Activated CD8-positive, alpha-beta memory T cell treated with anti-CD3 and anti-CD28 coated beads, Interleukin-2, amount 10 ng/mL, durations not matched to agents 7 days and 5 days (primary cell): ENCODE data around the gene GAS2L3. TPM values are rescaled to one million over a fixed set of nuclear protein-coding genes. Genes with fewer than 3 reads are reported as not detected.

ENCODE experiments used
- ATAC-seq: fragments of 150-1000 bp; cut with Tn5 transposase; one replicate; pipeline ENCODE4 v1.10.0; 2021; ENCODE audit warnings: moderate library complexity
- CTCF ChIA-PET: fragments of 350-600 bp; sonication (Branson Sonifier 250); formaldehyde crosslinking; loops from one replicate; lab custom pipeline; 2021; ENCODE audit warnings: antibody characterized with exemption; lab: Charles Lee
- DNase-seq: peaks from one replicate; pipeline ENCODE4 v3.0.0-alpha.2; 2020
- H3K27ac Mint-ChIP-seq: one replicate; pipeline ENCODE4 v1.8.0; 2021; ENCODE audit warnings: mild to moderate bottlenecking, mixed read lengths
- H3K27me3 Mint-ChIP-seq: one replicate; pipeline ENCODE4 v1.8.0; 2021; ENCODE audit warnings: mixed read lengths
- H3K36me3 Mint-ChIP-seq: one replicate; pipeline ENCODE4 v1.8.0; 2021; ENCODE audit warnings: mild to moderate bottlenecking, mixed read lengths
- H3K4me1 Mint-ChIP-seq: one replicate; pipeline ENCODE4 v1.8.0; 2021; ENCODE audit warnings: mixed read lengths
- H3K4me3 Mint-ChIP-seq: one replicate; pipeline ENCODE4 v1.8.0; 2021; ENCODE audit warnings: mild to moderate bottlenecking, moderate library complexity, mixed read lengths
- H3K9me3 Mint-ChIP-seq: one replicate; pipeline ENCODE4 v1.8.0; 2022; ENCODE audit warnings: low read depth, mixed read lengths
- total RNA-seq, 2 experiments: library from RNA; stranded (reverse); gene quantifications; one replicate each; pipeline ENCODE4 v1.2.3, GENCODE V29; 2021

The GAS2L3 gene
- total RNA-seq, result 1 to 10 TPM; 2.6 to 3.8 TPM

DNA sequence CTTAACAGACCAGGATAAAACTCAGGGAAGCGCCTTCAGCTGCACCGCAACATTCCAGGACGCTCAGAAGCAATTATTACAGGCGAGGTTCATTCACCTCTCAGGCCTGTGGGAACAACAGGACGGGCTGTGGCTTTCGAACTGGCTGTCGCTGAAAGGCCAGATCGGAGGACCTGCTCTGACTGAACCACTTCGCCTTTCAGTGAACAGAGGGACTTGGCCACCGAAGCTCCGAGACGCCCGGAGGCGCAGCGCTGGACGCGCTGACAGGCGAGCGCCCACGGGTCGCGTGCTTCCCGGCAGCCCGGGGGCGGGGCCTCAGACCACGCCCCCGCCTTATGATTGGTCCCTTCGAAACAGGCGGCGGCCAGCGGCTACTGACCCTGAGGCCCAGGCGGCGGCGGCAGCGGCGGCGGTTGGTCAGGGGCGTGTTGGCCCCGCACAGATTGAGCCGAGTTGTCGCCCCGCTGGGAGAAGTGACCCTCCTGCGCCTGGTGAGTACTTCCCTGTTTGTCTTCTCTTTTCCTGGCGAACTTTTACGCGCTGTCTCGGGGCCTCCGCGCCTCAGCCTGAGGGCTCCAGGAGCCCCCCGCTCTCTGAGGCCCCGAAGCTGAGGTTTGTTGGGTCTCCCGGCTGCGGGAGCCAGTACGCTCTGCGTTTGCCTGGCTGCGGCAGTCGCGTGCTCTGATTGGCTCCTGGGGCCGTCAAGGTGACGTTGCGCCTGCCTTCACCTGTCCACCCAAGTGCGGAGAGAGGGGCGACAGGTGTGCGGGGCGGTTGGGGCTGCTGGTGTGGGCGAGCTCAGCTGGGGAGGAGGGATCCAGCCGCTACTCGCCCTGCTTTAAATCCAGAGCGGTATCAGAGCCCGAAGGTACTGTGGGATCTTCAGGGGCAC is at the start of gene GAS2L3:
GAS2L3 (plus strand) TSS at position 393 of the 895 bp plus-strand sequence. CDS start 21,221 bp downstream, outside the sequence.
- DNase-seq (peak; percentile 70), ATAC-seq (peak; percentile 97)
- peak within 1 kb of the TSS; percentile 73 for H3K27ac Mint-ChIP-seq
- no peaks in the 10 kb centered on the region for H3K9me3 Mint-ChIP-seq
- H3K4me1 Mint-ChIP-seq, result peaks cover 13% of the 10 kb centered on the region
- CTCF ChIA-PET, result interaction anchor here (0.9 kb wide), 1 partner anchor 18 kb away, joined by 3 read pairs; no protein-coding TSS in a partner anchor
- peak within 1 kb of the TSS; percentile 85 for H3K4me3 Mint-ChIP-seq
- peaks cover 38% of the 10 kb centered on the region for H3K27me3 Mint-ChIP-seq
- H3K36me3 Mint-ChIP-seq, result no peaks in the 10 kb centered on the region

DNA sequence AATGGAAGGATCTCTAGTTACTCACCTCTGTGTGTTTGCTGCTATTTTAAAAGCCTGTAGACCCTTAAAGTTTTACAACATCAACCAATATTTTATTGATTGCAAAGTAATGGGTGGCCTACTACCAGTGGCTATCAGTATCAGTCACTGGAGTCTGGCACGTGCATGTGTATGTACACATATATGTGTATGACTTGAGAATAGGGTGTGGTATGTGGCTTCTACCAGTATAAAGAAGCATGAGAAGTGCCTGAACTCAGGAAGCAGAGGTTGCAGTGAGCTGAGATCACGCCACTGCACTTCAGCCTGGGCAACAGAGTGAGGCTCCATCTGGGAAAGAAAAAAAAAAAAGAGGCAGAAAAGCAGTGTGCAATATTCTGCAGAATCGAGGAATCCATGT is 45.5 kb upstream of the GAS2L3 start:
- Mint-ChIP-seq H3K36me3 (no peaks in the 10 kb centered on the region), H3K4me3 (no peak overlapping the region), H3K27ac (no peak overlapping the region), H3K9me3 (no peaks in the 10 kb centered on the region), H3K27me3 (no peaks in the 10 kb centered on the region), H3K4me1 (no peaks in the 10 kb centered on the region)
- ATAC-seq (no peak), DNase-seq (no peak)
- CTCF ChIA-PET, result no interaction called here

DNA sequence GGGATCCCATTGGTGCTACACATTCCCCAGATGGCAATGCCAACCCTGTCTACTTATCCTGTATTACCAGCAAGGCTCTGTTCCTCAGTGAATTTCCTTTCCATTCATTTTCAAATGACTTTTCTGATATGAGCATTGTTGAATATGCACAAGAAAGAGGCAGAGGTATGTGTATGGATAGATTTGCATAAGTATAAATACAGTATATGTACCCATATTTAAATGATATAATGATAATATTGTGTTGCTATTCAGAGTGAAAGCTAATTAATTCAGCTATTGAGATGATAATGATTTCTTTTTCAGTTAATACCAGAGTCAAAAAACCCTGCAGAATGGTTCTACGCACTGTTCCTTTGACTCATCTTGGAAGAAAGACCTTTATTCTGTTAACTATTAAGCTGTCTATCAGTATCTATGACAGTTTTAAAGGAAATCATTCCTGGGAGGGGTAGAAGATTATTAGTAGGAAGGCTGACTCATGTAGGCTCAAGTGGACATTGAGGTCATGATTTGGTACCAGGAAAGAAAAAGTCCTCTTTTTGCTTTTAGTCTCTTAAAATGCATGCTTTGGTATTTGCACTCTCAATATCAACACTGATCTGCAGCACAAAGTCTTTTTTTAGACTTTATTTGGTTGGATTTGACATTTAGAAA is 44.9 kb upstream of the GAS2L3 start:
- Mint-ChIP-seq H3K4me1 (no peaks in the 10 kb centered on the region), H3K27ac (no peak overlapping the region), H3K9me3 (no peaks in the 10 kb centered on the region), H3K4me3 (no peak overlapping the region), H3K27me3 (no peaks in the 10 kb centered on the region), H3K36me3 (no peaks in the 10 kb centered on the region)
- CTCF ChIA-PET, result no interaction called here
- no peak for ATAC-seq
- DNase-seq, result no peak

DNA sequence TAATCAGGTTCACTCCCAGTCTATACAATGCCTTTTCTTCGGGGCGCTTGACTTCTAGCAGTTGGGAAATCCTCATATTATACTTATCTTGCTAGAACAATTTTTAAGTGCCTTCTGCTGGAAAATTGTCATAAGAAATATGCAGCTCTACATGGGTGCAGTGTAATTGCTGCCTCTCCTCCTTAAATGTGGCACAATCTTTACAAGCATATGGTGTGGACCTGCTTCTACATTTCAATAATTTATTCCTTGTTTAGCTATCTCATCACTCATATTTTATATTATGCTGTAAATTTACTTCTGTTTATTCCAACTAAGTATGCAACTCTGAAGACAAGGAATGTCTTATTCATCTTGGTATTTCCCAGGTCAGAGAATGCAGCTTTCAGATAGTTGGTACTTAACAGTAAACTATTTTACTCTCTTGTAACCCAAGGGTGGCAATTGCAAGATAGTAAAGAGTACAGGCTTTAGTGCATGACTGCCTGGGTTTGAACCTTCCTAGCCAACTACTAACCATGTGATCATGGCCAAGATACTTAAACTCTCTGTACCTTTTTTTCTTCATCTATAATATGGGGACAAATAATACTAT is 43.6 kb upstream of the GAS2L3 start:
- DNase-seq (no peak), ATAC-seq (no peak)
- Mint-ChIP-seq H3K4me1 (no peaks in the 10 kb centered on the region), H3K36me3 (no peaks in the 10 kb centered on the region), H3K9me3 (no peaks in the 10 kb centered on the region), H3K27me3 (no peaks in the 10 kb centered on the region), H3K27ac (no peak overlapping the region), H3K4me3 (no peak overlapping the region)
- CTCF ChIA-PET, result no interaction called here

DNA sequence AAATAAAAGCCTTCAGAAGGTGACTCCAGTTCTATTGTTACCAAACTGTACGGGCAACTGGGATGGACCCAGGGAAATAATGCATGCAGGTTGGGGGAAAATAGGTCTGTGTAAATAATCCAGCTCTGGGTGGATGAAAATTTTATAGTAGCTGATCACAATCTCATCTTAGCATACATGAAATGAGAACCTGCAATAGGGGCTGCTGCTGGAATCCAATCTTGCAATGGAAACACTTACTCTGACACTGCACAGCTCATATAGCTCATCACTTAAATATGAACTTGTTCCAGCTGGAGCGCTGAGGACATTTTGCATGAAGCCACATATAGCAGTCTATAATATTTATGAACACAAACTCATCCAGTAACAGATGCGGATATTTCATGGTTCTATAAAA is 40.1 kb upstream of the GAS2L3 start:
- H3K27me3 Mint-ChIP-seq, result no peaks in the 10 kb centered on the region
- H3K4me3 Mint-ChIP-seq, result no peak overlapping the region
- no peak for DNase-seq
- H3K4me1 Mint-ChIP-seq, result no peaks in the 10 kb centered on the region
- H3K36me3 Mint-ChIP-seq, result no peaks in the 10 kb centered on the region
- H3K27ac Mint-ChIP-seq, result no peak overlapping the region
- ATAC-seq, result no peak
- CTCF ChIA-PET, result no interaction called here
- H3K9me3 Mint-ChIP-seq, result no peaks in the 10 kb centered on the region

DNA sequence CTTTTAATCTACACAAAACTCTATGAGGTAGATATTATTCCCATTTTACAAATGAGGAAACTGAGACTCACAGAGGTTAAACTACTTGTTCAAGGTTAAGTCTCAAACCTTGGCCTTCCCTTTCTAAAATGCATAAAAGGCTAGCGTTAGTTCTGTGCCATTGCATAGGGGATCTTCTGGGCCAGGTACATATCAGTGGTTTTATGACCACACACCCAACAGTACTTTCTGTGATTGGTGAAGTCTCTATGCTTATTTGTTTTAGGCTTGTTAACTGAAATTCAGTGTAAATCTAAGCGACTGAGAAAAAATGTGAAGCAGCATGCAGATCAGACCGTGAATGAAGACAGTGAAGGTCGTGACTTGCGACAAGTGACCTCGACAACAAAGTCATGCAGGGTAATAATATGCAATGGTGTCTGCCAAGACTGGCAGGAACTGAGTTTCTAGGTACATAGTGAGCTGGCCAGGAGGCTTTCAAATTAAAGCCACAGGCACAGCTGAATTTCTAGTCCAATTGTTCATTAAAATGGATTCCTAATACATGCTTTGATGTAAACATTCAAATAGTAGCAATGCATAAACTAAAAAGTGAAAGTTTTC is 38.8 kb upstream of the GAS2L3 start:
- CTCF ChIA-PET, result no interaction called here
- no peaks in the 10 kb centered on the region for H3K36me3 Mint-ChIP-seq
- H3K4me1 Mint-ChIP-seq, result no peaks in the 10 kb centered on the region
- no peak for DNase-seq
- no peaks in the 10 kb centered on the region for H3K9me3 Mint-ChIP-seq
- H3K4me3 Mint-ChIP-seq, result no peak overlapping the region
- H3K27ac Mint-ChIP-seq, result no peak overlapping the region
- no peaks in the 10 kb centered on the region for H3K27me3 Mint-ChIP-seq
- ATAC-seq, result no peak

DNA sequence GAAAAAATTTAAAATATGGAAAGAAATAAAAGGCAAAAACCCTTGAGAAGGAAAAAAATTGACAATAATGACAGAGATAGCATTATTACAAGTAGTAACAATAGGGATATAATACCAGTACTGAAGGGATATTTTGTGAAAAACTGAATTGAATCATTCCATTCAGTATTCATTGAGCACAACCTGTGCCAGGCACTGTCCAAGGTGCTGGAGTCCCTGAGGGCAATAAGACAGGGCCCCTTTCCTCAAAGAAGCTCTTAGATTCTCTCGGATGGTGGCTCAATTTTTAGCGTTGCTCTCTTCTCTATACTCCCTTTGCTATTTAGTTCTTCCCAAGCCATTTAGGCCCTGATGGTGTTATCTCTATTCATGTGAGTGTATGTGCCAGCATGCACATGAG is 34.3 kb upstream of the GAS2L3 start:
- DNase-seq (peak; percentile 43), ATAC-seq (no peak)
- CTCF ChIA-PET, result no interaction called here
- Mint-ChIP-seq H3K9me3 (no peaks in the 10 kb centered on the region), H3K4me3 (no peak overlapping the region), H3K4me1 (no peaks in the 10 kb centered on the region), H3K36me3 (no peaks in the 10 kb centered on the region), H3K27me3 (no peaks in the 10 kb centered on the region), H3K27ac (no peak overlapping the region)

DNA sequence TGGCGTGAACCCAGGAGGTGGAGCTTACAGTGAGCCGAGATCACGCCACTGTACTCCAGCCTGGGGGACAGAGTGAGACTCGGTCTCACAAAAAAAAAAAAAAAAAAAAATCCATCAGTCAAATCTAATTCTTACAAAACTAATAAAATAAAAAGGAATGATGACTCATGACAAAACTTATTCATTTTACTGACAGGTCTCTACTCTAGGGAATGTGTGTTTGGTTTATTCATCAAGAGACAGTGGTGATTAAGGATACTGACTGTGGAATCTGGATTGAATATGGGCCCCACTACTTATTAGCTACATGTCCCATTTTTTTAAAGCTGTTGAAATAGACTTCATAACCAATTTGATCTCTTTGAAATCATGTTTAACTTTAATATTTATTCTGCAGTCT is 29.3 kb upstream of the GAS2L3 start:
- H3K4me3 Mint-ChIP-seq, result no peak overlapping the region
- no peaks in the 10 kb centered on the region for H3K36me3 Mint-ChIP-seq
- ATAC-seq, result no peak
- H3K27me3 Mint-ChIP-seq, result no peaks in the 10 kb centered on the region
- H3K4me1 Mint-ChIP-seq, result no peaks in the 10 kb centered on the region
- no peak for DNase-seq
- CTCF ChIA-PET, result no interaction called here
- no peak overlapping the region for H3K27ac Mint-ChIP-seq
- H3K9me3 Mint-ChIP-seq, result no peaks in the 10 kb centered on the region

DNA sequence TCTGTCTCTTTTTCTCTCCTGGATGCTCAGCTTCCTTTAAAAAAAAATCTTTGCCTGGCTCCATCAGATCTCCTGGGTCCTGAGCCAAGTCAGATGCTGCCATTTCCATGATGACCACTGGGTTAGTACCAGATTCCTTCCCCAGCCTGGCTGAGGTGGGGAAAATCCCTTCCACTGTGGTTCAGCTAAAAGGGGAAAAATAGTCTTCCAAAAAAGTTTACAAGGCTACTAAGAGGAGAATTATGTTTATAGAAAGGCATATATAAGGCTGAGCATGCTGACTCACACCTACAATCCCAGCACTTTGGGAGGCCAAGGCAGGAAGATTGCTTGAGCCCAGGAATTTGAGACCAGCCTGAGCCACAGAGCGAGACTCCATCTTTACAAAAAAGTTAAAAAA is 28.4 kb upstream of the GAS2L3 start:
- ATAC-seq, result no peak
- no peak for DNase-seq
- Mint-ChIP-seq H3K27me3 (no peaks in the 10 kb centered on the region), H3K36me3 (no peaks in the 10 kb centered on the region), H3K4me1 (no peaks in the 10 kb centered on the region), H3K9me3 (no peaks in the 10 kb centered on the region), H3K27ac (no peak overlapping the region), H3K4me3 (no peak overlapping the region)
- CTCF ChIA-PET, result no interaction called here

DNA sequence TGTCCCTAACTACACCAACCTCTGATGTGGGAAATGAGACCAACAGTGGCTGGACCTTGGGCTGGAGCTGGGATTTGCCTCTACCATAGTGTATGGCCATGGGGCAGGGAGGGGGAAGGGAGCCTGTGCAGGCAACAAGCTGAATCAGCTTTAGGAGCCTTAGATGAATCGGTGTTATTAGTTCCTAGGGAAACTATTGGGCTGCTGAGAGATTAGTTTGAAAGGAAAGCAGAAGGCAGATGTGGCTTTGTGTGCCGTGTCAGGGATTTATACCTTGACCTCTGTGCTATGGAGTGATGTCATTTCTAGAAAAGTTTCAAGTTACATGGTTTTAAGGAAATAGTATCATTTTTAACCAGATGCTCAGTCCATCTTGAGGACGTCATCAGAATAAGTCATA is 19.5 kb upstream of the GAS2L3 start:
- CTCF ChIA-PET, result interaction anchor here (0.6 to 3.5 kb wide), 3 partner anchors 319 to 425 kb away, joined by 3 to 12 read pairs (median 3); no protein-coding TSS in a partner anchor
- Mint-ChIP-seq H3K4me3 (no peak overlapping the region), H3K36me3 (no peaks in the 10 kb centered on the region), H3K4me1 (no peaks in the 10 kb centered on the region), H3K27me3 (peaks cover 3% of the 10 kb centered on the region), H3K27ac (no peak overlapping the region), H3K9me3 (no peaks in the 10 kb centered on the region)
- DNase-seq (no peak), ATAC-seq (no peak)

DNA sequence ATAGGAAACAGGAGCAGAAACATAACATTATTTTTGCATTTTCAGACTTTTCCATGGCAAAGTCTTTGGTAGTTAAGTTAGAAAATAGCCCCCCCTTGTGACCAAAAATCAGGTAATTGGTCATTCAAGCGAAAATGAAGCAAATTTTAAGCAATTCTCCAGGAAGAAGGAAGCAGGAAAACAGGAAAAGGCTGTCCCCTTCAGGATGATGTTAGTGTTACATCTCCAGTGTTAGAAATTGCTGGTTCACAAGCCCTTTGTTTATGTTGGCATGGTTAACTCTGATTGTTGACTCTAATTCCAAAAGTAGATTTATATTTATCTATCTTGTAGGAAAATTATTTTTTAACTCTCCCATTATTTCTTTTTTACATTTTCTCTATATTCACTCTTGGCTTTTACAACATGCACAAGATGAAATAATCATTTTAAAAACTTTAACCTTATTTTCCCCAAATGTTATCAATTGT is 18.8 kb upstream of the GAS2L3 start:
- H3K4me3 Mint-ChIP-seq, result no peak overlapping the region

DNA sequence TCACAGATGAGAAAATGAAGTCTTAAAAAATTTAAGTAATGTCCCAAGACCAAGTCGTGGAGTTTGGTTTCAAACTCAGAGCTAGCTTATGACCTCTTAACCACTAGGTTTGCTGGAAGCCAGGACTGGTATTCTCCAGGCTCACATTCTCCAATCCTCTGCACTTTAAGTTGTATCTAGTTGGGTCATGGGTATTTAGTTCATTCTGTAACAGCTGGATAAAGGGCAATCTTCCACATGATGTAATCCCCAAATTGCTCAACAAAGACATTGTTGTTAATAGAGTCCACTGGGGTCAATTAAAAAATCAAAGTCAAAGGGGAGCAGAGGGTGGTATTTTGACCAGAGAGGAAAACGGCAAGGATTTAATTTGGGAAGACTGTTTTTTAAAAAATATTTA is 17.8 kb upstream of the GAS2L3 start:
- H3K27me3 Mint-ChIP-seq, result peaks cover 3% of the 10 kb centered on the region
- no peak overlapping the region for H3K27ac Mint-ChIP-seq
- DNase-seq (no peak), ATAC-seq (no peak)
- CTCF ChIA-PET, result interaction anchor here (0.8 to 3.5 kb wide), 4 partner anchors 17 to 326 kb away, joined by 3 to 12 read pairs (median 3); no protein-coding TSS in a partner anchor
- H3K4me3 Mint-ChIP-seq, result no peak overlapping the region
- no peaks in the 10 kb centered on the region for H3K4me1 Mint-ChIP-seq
- no peaks in the 10 kb centered on the region for H3K36me3 Mint-ChIP-seq
- H3K9me3 Mint-ChIP-seq, result no peaks in the 10 kb centered on the region

More for the DNA sequence above, 18.8 kb upstream of the GAS2L3 start:
- no peak for ATAC-seq
- Mint-ChIP-seq H3K4me1 (no peaks in the 10 kb centered on the region), H3K27ac (no peak overlapping the region), H3K27me3 (peaks cover 3% of the 10 kb centered on the region), H3K9me3 (no peaks in the 10 kb centered on the region), H3K36me3 (no peaks in the 10 kb centered on the region)
- no peak for DNase-seq
- CTCF ChIA-PET, result interaction anchor here (0.8 to 3.5 kb wide), 4 partner anchors 18 to 425 kb away, joined by 3 to 12 read pairs (median 3); no protein-coding TSS in a partner anchor

DNA sequence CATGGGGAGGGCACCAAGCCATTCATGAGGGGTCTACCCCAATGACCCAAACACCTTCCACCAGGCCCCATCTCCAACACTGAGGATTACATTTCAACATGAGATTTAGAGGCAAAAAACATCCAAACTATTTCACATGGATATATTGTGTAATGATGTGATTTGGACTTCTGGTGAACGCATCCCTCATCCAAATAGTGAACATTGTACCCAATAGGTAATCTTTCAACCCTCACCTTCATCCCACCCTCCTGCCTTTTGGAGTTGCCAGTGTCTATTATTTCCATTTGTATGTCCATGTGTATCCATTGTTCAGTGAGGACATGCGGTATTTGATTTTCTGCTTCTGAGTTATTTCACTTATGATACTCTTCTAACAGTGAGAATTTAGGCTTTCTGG is 16.1 kb upstream of the GAS2L3 start:
- H3K36me3 Mint-ChIP-seq, result no peaks in the 10 kb centered on the region
- no peaks in the 10 kb centered on the region for H3K27me3 Mint-ChIP-seq
- DNase-seq (no peak), ATAC-seq (no peak)
- CTCF ChIA-PET, result no interaction called here
- no peak overlapping the region for H3K4me3 Mint-ChIP-seq
- no peaks in the 10 kb centered on the region for H3K9me3 Mint-ChIP-seq
- H3K4me1 Mint-ChIP-seq, result no peaks in the 10 kb centered on the region
- H3K27ac Mint-ChIP-seq, result no peak overlapping the region
